OCI-LY1 (cell line): ENCODE measurements around the gene TTC21A.

Source experiments
- CTCF ChIP-seq: fragments of 200-600 bp; sonication (generic), shearing (Covaris generic); IDR thresholded peaks from 2 replicates; pipeline ENCODE4 v1.5.1; 2017; ENCODE audit warnings: mild to moderate bottlenecking, antibody characterized with exemption, low read length, moderate library complexity, mixed read lengths
- EZH2 ChIP-seq: fragments of 200-600 bp; sonication (generic), shearing (Covaris generic); IDR thresholded peaks from 2 replicates; pipeline ENCODE4 v1.8.0; 2017; ENCODE audit warnings: borderline replicate concordance, mixed run types, mild to moderate bottlenecking, antibody characterized with exemption, low read length, moderate library complexity, mixed read lengths

- no peak for TF ChIP-seq CTCF
- no peak for TF ChIP-seq EZH2
These were observed 76.0 kb downstream of the TTC21A start for GRCh38 chr3:39183211-39184080.
